Cortex of kidney (tissue), 1 donor: ENCODE measurements around the gene SCAF4.
"Not testable (repeated sequence)": the region's sequence is repeated elsewhere in the genome, so short reads cannot be mapped to it uniquely, and the experiment has no call there.

Experiments
- DNase-seq: peaks from one replicate; lab custom pipeline; 2025; lab: John Stamatoyannopoulos, UW

SCAF4 gene

DNA sequence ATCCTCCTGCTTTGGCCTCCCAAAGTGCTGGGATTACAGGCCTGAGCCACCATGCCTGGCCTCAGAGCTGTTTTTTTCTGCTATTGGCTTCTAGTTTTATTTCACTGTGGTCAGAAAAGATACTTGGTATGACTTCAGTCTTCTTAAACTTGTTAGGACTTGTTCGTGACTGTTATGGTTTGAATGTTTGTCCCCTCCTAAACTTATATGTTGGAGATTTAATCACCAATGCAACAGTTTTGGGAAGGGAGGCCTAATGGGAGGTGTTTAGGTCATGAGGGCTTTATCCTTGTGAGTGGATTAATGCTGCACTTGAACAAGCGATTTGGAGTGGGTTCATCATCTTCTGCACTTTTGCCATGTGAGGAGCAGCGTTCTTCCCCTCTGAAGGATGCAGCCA lies 96.9 kb downstream of the SCAF4 start:
- DNase-seq = no peak

DNA sequence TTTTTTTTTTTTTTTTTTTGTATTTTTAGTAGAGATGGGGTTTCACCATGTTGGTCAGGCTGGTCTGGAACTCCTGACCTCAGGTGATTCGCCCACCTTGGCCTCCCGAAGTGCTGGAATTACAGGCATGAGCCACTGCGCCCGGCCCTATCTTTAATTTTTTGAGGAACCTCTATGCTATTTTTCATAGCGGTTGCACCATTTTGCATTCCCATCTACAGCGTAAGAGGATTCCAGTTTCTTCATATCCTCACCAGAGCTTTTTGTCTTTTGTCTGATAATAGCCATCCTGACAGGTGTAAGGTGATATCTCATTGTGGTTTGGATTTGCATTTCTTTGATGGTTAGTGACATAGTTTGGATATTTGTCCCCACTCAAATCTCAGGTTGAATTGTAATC lies 100.0 kb downstream of the SCAF4 start:
- not testable (repeated sequence) for DNase-seq

DNA sequence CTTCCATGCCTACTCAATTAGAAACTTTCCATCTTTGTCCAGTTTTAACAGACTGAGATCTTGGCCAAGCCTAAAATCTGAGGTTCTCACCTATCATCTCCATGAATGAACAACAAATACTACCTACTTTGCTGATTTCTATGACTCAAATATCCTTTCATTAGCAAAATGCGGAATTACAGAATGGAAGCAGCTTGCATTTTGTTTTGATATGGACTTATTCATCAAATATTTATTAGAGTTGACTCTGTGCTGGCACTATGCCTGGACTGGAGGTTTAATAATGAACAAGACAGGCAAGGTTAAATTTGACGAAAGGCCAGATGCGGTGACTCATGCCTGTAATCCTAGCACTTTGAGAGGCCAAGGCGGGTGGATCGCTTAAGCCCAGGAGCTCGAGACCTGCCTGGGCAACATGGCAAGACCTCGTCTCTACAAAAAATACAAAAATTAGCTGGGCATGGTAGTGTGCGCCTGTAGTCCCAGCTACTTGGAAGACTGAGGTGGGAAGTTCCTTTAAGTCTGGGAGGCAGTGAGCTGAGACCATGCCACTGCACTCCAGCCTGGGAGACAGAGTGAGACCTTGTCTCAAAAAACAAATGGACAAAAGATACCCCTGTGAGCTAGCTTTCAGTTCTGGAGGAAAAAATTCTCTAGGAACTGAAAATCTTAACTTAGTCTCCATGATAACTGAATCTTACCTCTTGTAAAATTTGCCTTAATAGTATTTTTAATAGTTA lies 101.8 kb downstream of the SCAF4 start:
- no peak for DNase-seq

DNA sequence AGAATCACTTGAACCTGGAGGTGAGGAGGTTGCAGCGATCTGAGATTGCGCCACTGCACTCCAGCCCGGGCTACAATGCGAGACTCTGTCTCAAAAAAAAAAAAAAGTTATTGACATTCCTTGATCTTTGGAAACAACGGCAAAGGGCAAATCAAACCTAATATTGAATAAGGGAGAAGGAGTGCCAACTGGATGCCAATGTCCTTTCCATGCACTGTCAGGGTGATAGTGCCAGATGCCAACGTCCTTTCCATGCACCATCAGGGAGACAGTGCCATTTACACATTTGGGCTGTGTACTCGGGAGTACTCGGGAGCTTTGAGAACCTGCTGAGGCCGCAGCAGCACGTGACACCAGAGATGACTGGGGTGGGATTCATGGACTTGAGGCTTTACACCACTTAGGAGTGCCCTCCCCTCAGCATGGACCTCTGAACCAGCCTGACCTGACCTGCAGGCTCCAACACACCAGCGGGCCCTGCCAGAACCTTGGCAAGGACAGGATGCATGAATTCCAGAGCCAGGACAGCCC lies 106.9 kb downstream of the SCAF4 start:
- no peak for DNase-seq

DNA sequence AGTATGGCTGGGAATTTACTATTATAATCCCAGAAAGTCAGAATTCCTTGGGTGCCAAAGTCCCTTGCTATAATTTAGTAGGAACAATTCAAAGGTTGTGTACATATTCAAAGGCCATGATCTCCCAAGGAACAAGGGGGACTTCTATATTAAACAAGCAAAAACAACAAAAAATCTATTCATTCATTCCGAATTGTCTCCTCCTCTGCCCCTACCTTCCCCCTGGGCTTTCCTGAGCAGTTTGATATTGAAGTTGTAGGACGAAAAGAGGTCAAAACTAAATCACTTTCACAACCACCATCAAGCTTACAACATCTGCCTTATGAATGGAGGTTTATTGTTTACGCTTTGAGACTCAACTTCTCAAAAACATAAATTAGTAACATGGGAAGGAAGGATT lies 107.7 kb downstream of the SCAF4 start:
- DNase-seq = no peak

DNA sequence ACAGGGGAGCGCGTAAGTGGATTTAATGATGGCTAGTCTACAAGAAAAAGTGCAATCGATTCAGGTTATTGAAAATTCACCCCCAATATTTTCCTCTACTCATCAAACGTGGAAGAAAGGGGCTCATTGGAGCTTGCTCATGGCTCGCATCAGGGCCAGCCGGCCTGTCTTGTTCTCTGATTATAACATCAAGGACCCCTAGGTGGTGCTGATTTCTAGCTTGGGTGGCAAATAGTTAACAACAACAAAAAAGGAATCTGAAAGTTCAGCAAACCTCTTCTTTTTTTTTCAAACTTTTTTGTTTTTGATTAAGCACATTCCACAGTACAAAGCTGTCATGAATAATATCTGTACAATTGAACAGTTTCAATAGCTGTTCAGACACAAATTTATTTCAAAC lies 108.3 kb downstream of the SCAF4 start:
- DNase-seq = no peak

DNA sequence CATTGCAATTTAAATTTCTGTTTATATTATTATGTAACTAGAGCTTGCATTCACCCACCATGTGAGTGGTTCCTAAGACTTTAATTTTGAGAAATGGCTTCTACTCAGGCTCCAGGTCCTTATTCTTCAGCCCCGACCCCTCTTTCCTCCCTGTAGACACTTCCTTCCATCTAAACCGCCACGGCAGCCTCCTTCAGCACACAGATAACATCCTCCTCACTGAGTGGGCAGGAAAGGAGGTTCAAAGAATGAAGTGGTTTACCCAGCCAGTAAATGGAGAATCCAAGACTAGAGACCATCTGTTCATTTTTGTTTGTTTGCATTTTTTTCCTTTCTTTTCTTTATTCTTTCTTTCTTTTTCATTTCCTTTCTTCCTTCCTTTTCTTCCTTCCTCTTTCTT lies 109.5 kb downstream of the SCAF4 start:
- DNase-seq = no peak
